HG02763 (cell line): Measurements from ENCODE around the gene AQP11.
"Not testable (repeated sequence)": the region's sequence is repeated elsewhere in the genome, so short reads cannot be mapped to it uniquely, and the experiment has no call there.

Experiments
- ATAC-seq: cut with Tn5 transposase; IDR thresholded peaks from one replicate; pipeline ENCODE4 v1.9.1; 2021; ENCODE audit warnings: mild to moderate bottlenecking, moderate library complexity; ENCODE audit not compliant: unreplicated experiment

AQP11 gene

GRCh38 chr11:77589521-77590193, at the start of gene AQP11:
AQP11 (plus strand) TSS chr11:77589953; CDS start chr11:77589993, 40 bp downstream.
- ATAC-seq, result peak; percentile 87

GRCh38 chr11:77542296-77542695, 47.5 kb upstream of the AQP11 start:
- ATAC-seq, result no peak

- ATAC-seq, result no peak
These were observed 42.5 kb upstream of the AQP11 start for GRCh38 chr11:77547047-77547836.

- no peak for ATAC-seq
These were observed 41.7 kb upstream of the AQP11 start for GRCh38 chr11:77547863-77548551.

- ATAC-seq, result no peak
These were observed 41.0 kb upstream of the AQP11 start for GRCh38 chr11:77548552-77549445.

GRCh38 chr11:77551426-77551825, 38.3 kb upstream of the AQP11 start:
- not testable (repeated sequence) for ATAC-seq

GRCh38 chr11:77557553-77557952, 32.2 kb upstream of the AQP11 start:
- ATAC-seq, result no peak

GRCh38 chr11:77558380-77558779, 31.4 kb upstream of the AQP11 start:
- no peak for ATAC-seq

- no peak for ATAC-seq
These were observed 29.9 kb upstream of the AQP11 start for GRCh38 chr11:77559686-77560401.

- ATAC-seq, result no peak
These were observed 29.1 kb upstream of the AQP11 start for GRCh38 chr11:77560605-77561004.

GRCh38 chr11:77561257-77561656, 28.5 kb upstream of the AQP11 start:
- ATAC-seq, result no peak

- no peak for ATAC-seq
These were observed 21.4 kb upstream of the AQP11 start for GRCh38 chr11:77568306-77568705.

GRCh38 chr11:77568916-77569675, 20.7 kb upstream of the AQP11 start:
- ATAC-seq, result no peak

GRCh38 chr11:77569676-77570070, 20.1 kb upstream of the AQP11 start:
- no peak for ATAC-seq

GRCh38 chr11:77570896-77571295, 18.9 kb upstream of the AQP11 start:
- ATAC-seq, result not testable (repeated sequence)

GRCh38 chr11:77575428-77575827, 14.3 kb upstream of the AQP11 start:
- not testable (repeated sequence) for ATAC-seq

GRCh38 chr11:77580712-77581337, 8.9 kb upstream of the AQP11 start:
- ATAC-seq, result no peak

GRCh38 chr11:77589181-77589520, 602 bp upstream of the AQP11 start:
- peak; percentile 22 for ATAC-seq

- no peak for ATAC-seq
These were observed 535 bp downstream of the AQP11 start for GRCh38 chr11:77590194-77590782.
